Measurements from ENCODE around the gene PRR16.

PRR16 gene

GRCh38 chr5:120632430-120632829 lies 168.3 kb downstream of the PRR16 start:
- Histone ChIP-seq H3K4me2 (ENCODE audit: low read depth, low read length) (no peak overlapping the region), H3K4me3 (ENCODE audit: low read length) (no peak overlapping the region), H3K36me3 (replicated peaks; ENCODE audit: insufficient read depth, low read length) (no peaks in the 10 kb centered on the region), H3K79me2 (ENCODE audit: low read length) (no peaks in the 10 kb centered on the region), H3K9me3 (replicated peaks; ENCODE audit: insufficient read depth, low read length) (no peaks in the 10 kb centered on the region), H2AFZ (ENCODE audit: low read length) (no peak overlapping the region), H4K20me1 (ENCODE audit: insufficient read depth, low read length) (no peaks in the 10 kb centered on the region), H3K27ac (ENCODE audit: low read length) (no peak overlapping the region), H3F3A (ENCODE audit: insufficient read depth, low read length) (no peaks in the 10 kb centered on the region), H3K9me2 (replicated peaks; ENCODE audit: insufficient read depth, low read length) (no peaks in the 10 kb centered on the region), H3K4me1 (ENCODE audit: low read length) (no peaks in the 10 kb centered on the region), H3K27me3 (replicated peaks; ENCODE audit: insufficient read depth, low read length) (no peaks in the 10 kb centered on the region), H3K9ac (ENCODE audit: low read length) (no peak overlapping the region)
- DNase-seq: no peak
- TF ChIP-seq EZH2 (optimal IDR thresholded peaks at IDR 0.05; ENCODE audit: low read depth, low read length) (no peak), EZH2phosphoT487 (IDR thresholded peaks at IDR 0.05; ENCODE audit: low read length) (no peak), CTCF (IDR thresholded peaks at IDR 0.05; ENCODE audit: low read length) (no peak)

- Histone ChIP-seq H3K4me1 (ENCODE audit: low read length) (no peaks in the 10 kb centered on the region), H3K36me3 (replicated peaks; ENCODE audit: insufficient read depth, low read length) (no peaks in the 10 kb centered on the region), H3F3A (ENCODE audit: insufficient read depth, low read length) (no peaks in the 10 kb centered on the region), H3K4me3 (ENCODE audit: low read length) (no peak overlapping the region), H3K9ac (ENCODE audit: low read length) (no peak overlapping the region), H3K9me3 (replicated peaks; ENCODE audit: insufficient read depth, low read length) (no peaks in the 10 kb centered on the region), H3K27ac (ENCODE audit: low read length) (no peak overlapping the region), H4K20me1 (ENCODE audit: insufficient read depth, low read length) (no peaks in the 10 kb centered on the region), H3K79me2 (ENCODE audit: low read length) (no peaks in the 10 kb centered on the region), H3K27me3 (replicated peaks; ENCODE audit: insufficient read depth, low read length) (no peaks in the 10 kb centered on the region), H3K9me2 (replicated peaks; ENCODE audit: insufficient read depth, low read length) (no peaks in the 10 kb centered on the region), H2AFZ (ENCODE audit: low read length) (no peak overlapping the region), H3K4me2 (ENCODE audit: low read depth, low read length) (no peak overlapping the region)
- no peak for DNase-seq
- TF ChIP-seq EZH2phosphoT487 (IDR thresholded peaks at IDR 0.05; ENCODE audit: low read length) (no peak), CTCF (IDR thresholded peaks at IDR 0.05; ENCODE audit: low read length) (no peak), EZH2 (optimal IDR thresholded peaks at IDR 0.05; ENCODE audit: low read depth, low read length) (no peak)
Measured at GRCh38 chr5:120638449-120638848, 174.3 kb downstream of the PRR16 start.

GRCh38 chr5:120640778-120641177 lies 176.7 kb downstream of the PRR16 start:
- Histone ChIP-seq H2AFZ (ENCODE audit: low read length) (no peak overlapping the region), H3K79me2 (ENCODE audit: low read length) (no peaks in the 10 kb centered on the region), H3F3A (ENCODE audit: insufficient read depth, low read length) (no peaks in the 10 kb centered on the region), H3K4me2 (ENCODE audit: low read depth, low read length) (no peak overlapping the region), H4K20me1 (ENCODE audit: insufficient read depth, low read length) (no peaks in the 10 kb centered on the region), H3K9ac (ENCODE audit: low read length) (no peak overlapping the region), H3K9me2 (replicated peaks; ENCODE audit: insufficient read depth, low read length) (no peaks in the 10 kb centered on the region), H3K27ac (ENCODE audit: low read length) (no peak overlapping the region), H3K4me3 (ENCODE audit: low read length) (no peak overlapping the region), H3K27me3 (replicated peaks; ENCODE audit: insufficient read depth, low read length) (no peaks in the 10 kb centered on the region), H3K36me3 (replicated peaks; ENCODE audit: insufficient read depth, low read length) (no peaks in the 10 kb centered on the region), H3K9me3 (replicated peaks; ENCODE audit: insufficient read depth, low read length) (no peaks in the 10 kb centered on the region), H3K4me1 (ENCODE audit: low read length) (no peaks in the 10 kb centered on the region)
- TF ChIP-seq EZH2phosphoT487 (IDR thresholded peaks at IDR 0.05; ENCODE audit: low read length): no peak
- TF ChIP-seq EZH2 (optimal IDR thresholded peaks at IDR 0.05; ENCODE audit: low read depth, low read length): no peak
- no peak for TF ChIP-seq CTCF (IDR thresholded peaks at IDR 0.05; ENCODE audit: low read length)
- DNase-seq: no peak
